ENCODE results near the gene SWAP70. TPM values are rescaled to one million over a fixed set of nuclear protein-coding genes. Genes with fewer than 3 reads are reported as not detected.

Gene SWAP70
- total and polyA plus RNA-seq, 2 of the 8 experiments (the other 6 are each of a cell fraction or from before 2014, with no cell fraction given), result 14.8 to 37.5 TPM

DNA sequence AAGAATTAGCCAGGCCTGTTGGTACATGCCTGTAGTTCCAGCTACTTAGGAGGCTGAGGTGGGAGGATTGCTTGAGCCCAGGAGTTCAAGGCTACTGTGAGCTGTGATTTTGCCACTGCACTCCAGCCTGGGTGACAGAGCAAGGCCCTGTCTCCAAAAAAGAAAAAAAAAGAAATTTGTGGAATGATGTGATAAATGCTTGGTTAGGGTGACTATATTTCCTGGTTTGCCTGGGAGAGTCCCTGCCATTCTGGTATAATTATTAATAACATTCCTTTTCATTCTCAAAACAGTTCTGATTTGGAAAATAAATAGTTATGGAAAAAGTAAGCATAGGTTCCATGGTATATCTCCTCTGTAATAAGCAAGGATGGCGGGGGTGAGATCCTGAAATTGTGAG, 74.8 kb downstream of the SWAP70 start (continued):
- TF ChIP-seq, protein P1, sequence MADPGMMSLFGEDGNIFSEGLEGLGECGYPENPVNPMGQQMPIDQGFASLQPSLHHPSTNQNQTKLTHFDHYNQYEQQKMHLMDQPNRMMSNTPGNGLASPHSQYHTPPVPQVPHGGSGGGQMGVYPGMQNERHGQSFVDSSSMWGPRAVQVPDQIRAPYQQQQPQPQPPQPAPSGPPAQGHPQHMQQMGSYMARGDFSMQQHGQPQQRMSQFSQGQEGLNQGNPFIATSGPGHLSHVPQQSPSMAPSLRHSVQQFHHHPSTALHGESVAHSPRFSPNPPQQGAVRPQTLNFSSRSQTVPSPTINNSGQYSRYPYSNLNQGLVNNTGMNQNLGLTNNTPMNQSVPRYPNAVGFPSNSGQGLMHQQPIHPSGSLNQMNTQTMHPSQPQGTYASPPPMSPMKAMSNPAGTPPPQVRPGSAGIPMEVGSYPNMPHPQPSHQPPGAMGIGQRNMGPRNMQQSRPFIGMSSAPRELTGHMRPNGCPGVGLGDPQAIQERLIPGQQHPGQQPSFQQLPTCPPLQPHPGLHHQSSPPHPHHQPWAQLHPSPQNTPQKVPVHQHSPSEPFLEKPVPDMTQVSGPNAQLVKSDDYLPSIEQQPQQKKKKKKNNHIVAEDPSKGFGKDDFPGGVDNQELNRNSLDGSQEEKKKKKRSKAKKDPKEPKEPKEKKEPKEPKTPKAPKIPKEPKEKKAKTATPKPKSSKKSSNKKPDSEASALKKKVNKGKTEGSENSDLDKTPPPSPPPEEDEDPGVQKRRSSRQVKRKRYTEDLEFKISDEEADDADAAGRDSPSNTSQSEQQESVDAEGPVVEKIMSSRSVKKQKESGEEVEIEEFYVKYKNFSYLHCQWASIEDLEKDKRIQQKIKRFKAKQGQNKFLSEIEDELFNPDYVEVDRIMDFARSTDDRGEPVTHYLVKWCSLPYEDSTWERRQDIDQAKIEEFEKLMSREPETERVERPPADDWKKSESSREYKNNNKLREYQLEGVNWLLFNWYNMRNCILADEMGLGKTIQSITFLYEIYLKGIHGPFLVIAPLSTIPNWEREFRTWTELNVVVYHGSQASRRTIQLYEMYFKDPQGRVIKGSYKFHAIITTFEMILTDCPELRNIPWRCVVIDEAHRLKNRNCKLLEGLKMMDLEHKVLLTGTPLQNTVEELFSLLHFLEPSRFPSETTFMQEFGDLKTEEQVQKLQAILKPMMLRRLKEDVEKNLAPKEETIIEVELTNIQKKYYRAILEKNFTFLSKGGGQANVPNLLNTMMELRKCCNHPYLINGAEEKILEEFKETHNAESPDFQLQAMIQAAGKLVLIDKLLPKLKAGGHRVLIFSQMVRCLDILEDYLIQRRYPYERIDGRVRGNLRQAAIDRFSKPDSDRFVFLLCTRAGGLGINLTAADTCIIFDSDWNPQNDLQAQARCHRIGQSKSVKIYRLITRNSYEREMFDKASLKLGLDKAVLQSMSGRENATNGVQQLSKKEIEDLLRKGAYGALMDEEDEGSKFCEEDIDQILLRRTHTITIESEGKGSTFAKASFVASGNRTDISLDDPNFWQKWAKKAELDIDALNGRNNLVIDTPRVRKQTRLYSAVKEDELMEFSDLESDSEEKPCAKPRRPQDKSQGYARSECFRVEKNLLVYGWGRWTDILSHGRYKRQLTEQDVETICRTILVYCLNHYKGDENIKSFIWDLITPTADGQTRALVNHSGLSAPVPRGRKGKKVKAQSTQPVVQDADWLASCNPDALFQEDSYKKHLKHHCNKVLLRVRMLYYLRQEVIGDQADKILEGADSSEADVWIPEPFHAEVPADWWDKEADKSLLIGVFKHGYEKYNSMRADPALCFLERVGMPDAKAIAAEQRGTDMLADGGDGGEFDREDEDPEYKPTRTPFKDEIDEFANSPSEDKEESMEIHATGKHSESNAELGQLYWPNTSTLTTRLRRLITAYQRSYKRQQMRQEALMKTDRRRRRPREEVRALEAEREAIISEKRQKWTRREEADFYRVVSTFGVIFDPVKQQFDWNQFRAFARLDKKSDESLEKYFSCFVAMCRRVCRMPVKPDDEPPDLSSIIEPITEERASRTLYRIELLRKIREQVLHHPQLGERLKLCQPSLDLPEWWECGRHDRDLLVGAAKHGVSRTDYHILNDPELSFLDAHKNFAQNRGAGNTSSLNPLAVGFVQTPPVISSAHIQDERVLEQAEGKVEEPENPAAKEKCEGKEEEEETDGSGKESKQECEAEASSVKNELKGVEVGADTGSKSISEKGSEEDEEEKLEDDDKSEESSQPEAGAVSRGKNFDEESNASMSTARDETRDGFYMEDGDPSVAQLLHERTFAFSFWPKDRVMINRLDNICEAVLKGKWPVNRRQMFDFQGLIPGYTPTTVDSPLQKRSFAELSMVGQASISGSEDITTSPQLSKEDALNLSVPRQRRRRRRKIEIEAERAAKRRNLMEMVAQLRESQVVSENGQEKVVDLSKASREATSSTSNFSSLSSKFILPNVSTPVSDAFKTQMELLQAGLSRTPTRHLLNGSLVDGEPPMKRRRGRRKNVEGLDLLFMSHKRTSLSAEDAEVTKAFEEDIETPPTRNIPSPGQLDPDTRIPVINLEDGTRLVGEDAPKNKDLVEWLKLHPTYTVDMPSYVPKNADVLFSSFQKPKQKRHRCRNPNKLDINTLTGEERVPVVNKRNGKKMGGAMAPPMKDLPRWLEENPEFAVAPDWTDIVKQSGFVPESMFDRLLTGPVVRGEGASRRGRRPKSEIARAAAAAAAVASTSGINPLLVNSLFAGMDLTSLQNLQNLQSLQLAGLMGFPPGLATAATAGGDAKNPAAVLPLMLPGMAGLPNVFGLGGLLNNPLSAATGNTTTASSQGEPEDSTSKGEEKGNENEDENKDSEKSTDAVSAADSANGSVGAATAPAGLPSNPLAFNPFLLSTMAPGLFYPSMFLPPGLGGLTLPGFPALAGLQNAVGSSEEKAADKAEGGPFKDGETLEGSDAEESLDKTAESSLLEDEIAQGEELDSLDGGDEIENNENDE (IDR thresholded peaks at IDR 0.05; ENCODE audit: insufficient replicate concordance, low read length), result no peak
- no peak for TF ChIP-seq RAD21 (IDR thresholded peaks at IDR 0.05 in 1 of 2, conservative IDR thresholded peaks at IDR 0.05 in 1 of 2; ENCODE audit: low read depth in 2 of 2, low read length in 2 of 2)
- no peak for TF ChIP-seq MAFK (IDR thresholded peaks at IDR 0.05; ENCODE audit: low read depth, low read length)
- no peak for TF ChIP-seq KDM1A (IDR thresholded peaks at IDR 0.05; ENCODE audit: borderline replicate concordance, low read length)
- no peak for TF ChIP-seq TCF12 (IDR thresholded peaks at IDR 0.05; ENCODE audit: low read depth, low read length)
- TF ChIP-seq RFX5 (IDR thresholded peaks at IDR 0.05; ENCODE audit: borderline replicate concordance, low read depth, low read length), result no peak
